Measurements from ENCODE around the gene TNS3. TPM values are rescaled to one million over a fixed set of nuclear protein-coding genes. Genes with fewer than 3 reads are reported as not detected.
A peak's percentile ranks its signal among the peaks of the same experiment; 100 is the strongest.
"Not testable (repeated sequence)": the region's sequence is repeated elsewhere in the genome, so short reads cannot be mapped to it uniquely, and the experiment has no call there.

TNS3 gene
- total RNA-seq, 1 donor from 2014 or later: 5.7 TPM

GRCh38 chr7:47268851-47269836 lies 312.8 kb downstream of the TNS3 start:
- H3K27me3 Mint-ChIP-seq: no peaks in the 10 kb centered on the region
- H3K36me3 Mint-ChIP-seq (ENCODE audit: low read depth): no peaks in the 10 kb centered on the region
- no peak overlapping the region for H3K27ac Mint-ChIP-seq
- H3K9me3 Mint-ChIP-seq: no peaks in the 10 kb centered on the region
- intact Hi-C loops (cut with micrococcal nuclease): loop anchor here (5.0 to 10.0 kb wide), 2 partner anchors 93 to 166 kb away; no protein-coding TSS in a partner anchor
- H3K4me3 Mint-ChIP-seq: no peak overlapping the region
- no peak for DNase-seq
- peaks cover 4% of the 10 kb centered on the region for H3K4me1 Mint-ChIP-seq

GRCh38 chr7:47267346-47267745 lies 314.6 kb downstream of the TNS3 start:
- H3K9me3 Mint-ChIP-seq: no peaks in the 10 kb centered on the region
- no peak overlapping the region for H3K27ac Mint-ChIP-seq
- no peak for DNase-seq
- no peak overlapping the region for H3K4me3 Mint-ChIP-seq
- intact Hi-C loops (cut with micrococcal nuclease): loop anchor here (5.0 to 10.0 kb wide), 2 partner anchors 95 to 167 kb away; no protein-coding TSS in a partner anchor
- H3K4me1 Mint-ChIP-seq: peaks cover 4% of the 10 kb centered on the region
- H3K27me3 Mint-ChIP-seq: no peaks in the 10 kb centered on the region
- no peaks in the 10 kb centered on the region for H3K36me3 Mint-ChIP-seq (ENCODE audit: low read depth)

GRCh38 chr7:47266799-47267198 lies 315.1 kb downstream of the TNS3 start:
- Mint-ChIP-seq H3K4me1 (peaks cover 2% of the 10 kb centered on the region), H3K27ac (no peak overlapping the region), H3K9me3 (no peaks in the 10 kb centered on the region), H3K27me3 (no peaks in the 10 kb centered on the region), H3K4me3 (no peak overlapping the region), H3K36me3 (ENCODE audit: low read depth) (no peaks in the 10 kb centered on the region)
- DNase-seq: no peak
- intact Hi-C loops (cut with micrococcal nuclease): loop anchor here (1.0 to 10.0 kb wide), 3 partner anchors 96 to 553 kb away; no protein-coding TSS in a partner anchor

- Mint-ChIP-seq H3K9me3 (no peaks in the 10 kb centered on the region), H3K27ac (no peak overlapping the region), H3K4me3 (no peak overlapping the region), H3K36me3 (ENCODE audit: low read depth) (no peaks in the 10 kb centered on the region), H3K27me3 (no peaks in the 10 kb centered on the region), H3K4me1 (no peaks in the 10 kb centered on the region)
- intact Hi-C loops (cut with micrococcal nuclease): loop anchor here (1.0 to 10.0 kb wide), 3 partner anchors 96 to 553 kb away; no protein-coding TSS in a partner anchor
- peak; percentile 78 for DNase-seq
Measured at GRCh38 chr7:47266131-47266706, 315.7 kb downstream of the TNS3 start.

DNA sequence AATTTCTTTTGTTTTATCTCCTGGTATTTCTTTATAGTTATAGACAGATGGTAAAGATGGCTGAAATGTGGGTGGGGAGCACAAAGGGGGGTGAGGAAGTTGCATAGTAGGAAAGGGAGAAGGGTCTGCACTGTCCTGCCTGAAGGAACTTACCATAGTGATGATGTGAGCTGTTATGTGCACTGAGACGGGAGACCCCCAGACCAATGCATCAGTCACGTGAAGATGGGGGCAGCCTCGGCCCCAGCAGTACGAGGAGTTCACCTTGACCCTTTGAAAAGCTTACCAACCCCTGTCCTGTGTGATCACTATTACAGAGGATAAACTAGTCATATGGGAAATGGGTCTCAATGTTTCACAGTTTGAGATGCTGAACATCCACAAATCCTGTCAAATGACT lies 316.3 kb downstream of the TNS3 start:
- Mint-ChIP-seq H3K27me3 (no peaks in the 10 kb centered on the region), H3K4me3 (no peak overlapping the region), H3K9me3 (no peaks in the 10 kb centered on the region), H3K36me3 (ENCODE audit: low read depth) (no peaks in the 10 kb centered on the region), H3K27ac (no peak overlapping the region), H3K4me1 (no peaks in the 10 kb centered on the region)
- intact Hi-C loops (cut with micrococcal nuclease): loop anchor here (1.0 to 10.0 kb wide), 3 partner anchors 97 to 554 kb away; no protein-coding TSS in a partner anchor
- no peak for DNase-seq

- no peak for DNase-seq
- intact Hi-C loops (cut with micrococcal nuclease): loop anchor here (10.0 kb wide), 1 partner anchor 171 kb away; no protein-coding TSS in a partner anchor
- H3K4me1 Mint-ChIP-seq: no peaks in the 10 kb centered on the region
Measured at GRCh38 chr7:47264021-47264651, 317.8 kb downstream of the TNS3 start.

DNA sequence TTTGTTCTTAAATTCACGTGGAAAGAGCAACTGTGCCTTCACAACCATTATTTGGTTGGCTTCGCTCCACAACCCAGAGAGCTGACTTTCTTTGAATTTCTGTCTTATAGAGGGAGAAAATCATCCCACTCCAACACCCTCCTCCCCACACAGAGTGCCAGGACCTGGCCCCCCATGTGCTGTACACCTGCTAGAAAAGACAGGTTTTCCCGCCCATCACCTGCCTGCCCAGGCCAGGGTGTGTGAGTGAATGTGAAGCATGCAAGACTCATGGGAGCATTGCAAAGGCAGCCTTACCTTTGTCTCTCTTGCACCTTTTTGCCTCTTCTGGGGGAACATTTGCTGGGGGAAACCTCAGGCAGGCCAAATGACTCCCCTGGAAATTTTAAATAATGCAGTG lies 319.0 kb downstream of the TNS3 start:
- no peak for DNase-seq
- Mint-ChIP-seq H3K27ac (no peak overlapping the region), H3K27me3 (peaks cover 3% of the 10 kb centered on the region), H3K9me3 (no peaks in the 10 kb centered on the region), H3K4me1 (no peaks in the 10 kb centered on the region), H3K4me3 (no peak overlapping the region), H3K36me3 (ENCODE audit: low read depth) (no peaks in the 10 kb centered on the region)
- intact Hi-C loops (cut with micrococcal nuclease): loop anchor here (10.0 kb wide), 1 partner anchor 172 kb away; no protein-coding TSS in a partner anchor

More at GRCh38 chr7:47264021-47264651, 317.8 kb downstream of the TNS3 start:
- no peaks in the 10 kb centered on the region for H3K36me3 Mint-ChIP-seq (ENCODE audit: low read depth)
- no peaks in the 10 kb centered on the region for H3K9me3 Mint-ChIP-seq
- peaks cover 3% of the 10 kb centered on the region for H3K27me3 Mint-ChIP-seq
- H3K27ac Mint-ChIP-seq: no peak overlapping the region
- no peak overlapping the region for H3K4me3 Mint-ChIP-seq

DNA sequence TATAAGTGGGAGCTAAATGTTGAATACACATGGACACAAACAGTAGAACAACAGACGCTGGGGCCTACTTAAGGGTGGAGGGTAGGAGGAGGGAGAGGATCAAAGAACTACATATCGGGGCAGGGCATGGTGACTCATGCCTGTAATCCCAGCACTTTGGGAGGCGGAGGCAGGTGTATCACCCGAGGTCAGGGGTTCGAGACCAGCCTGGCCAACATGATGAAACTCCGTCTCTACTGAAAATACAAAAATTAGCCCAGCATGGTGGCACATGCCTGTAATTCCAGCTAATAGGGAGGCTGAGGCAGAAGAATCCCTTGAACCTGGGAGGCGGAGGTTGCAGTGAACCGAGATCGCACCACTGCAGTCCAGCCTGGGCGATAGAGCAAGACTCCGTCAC lies 319.8 kb downstream of the TNS3 start:
- H3K4me1 Mint-ChIP-seq; H3K36me3 Mint-ChIP-seq (ENCODE audit: low read depth); DNase-seq; H3K27ac Mint-ChIP-seq; H3K9me3 Mint-ChIP-seq; H3K4me3 Mint-ChIP-seq; H3K27me3 Mint-ChIP-seq: not testable (repeated sequence)
- intact Hi-C loops (cut with micrococcal nuclease): loop anchor here (10.0 kb wide), 1 partner anchor 173 kb away; no protein-coding TSS in a partner anchor

- intact Hi-C loops (cut with micrococcal nuclease): loop anchor here (10.0 kb wide), 1 partner anchor 175 kb away; no protein-coding TSS in a partner anchor
- H3K4me3 Mint-ChIP-seq: no peak overlapping the region
Measured at GRCh38 chr7:47260270-47260669, 321.6 kb downstream of the TNS3 start.

GRCh38 chr7:47259682-47260081 lies 322.2 kb downstream of the TNS3 start:
- DNase-seq: no peak
- Mint-ChIP-seq H3K9me3 (no peaks in the 10 kb centered on the region), H3K36me3 (ENCODE audit: low read depth) (no peaks in the 10 kb centered on the region), H3K27ac (no peak overlapping the region), H3K4me3 (no peak overlapping the region), H3K27me3 (peaks cover 6% of the 10 kb centered on the region), H3K4me1 (peaks cover 2% of the 10 kb centered on the region)
- intact Hi-C loops (cut with micrococcal nuclease): loop anchor here (10.0 kb wide), 2 partner anchors 175 to 1335 kb away; partner anchors contain the start of gene IGFBP3

More at GRCh38 chr7:47260270-47260669, 321.6 kb downstream of the TNS3 start:
- H3K4me1 Mint-ChIP-seq: no peaks in the 10 kb centered on the region
- no peaks in the 10 kb centered on the region for H3K36me3 Mint-ChIP-seq (ENCODE audit: low read depth)
- H3K27ac Mint-ChIP-seq: no peak overlapping the region
- DNase-seq: no peak
- H3K27me3 Mint-ChIP-seq: peaks cover 6% of the 10 kb centered on the region
- H3K9me3 Mint-ChIP-seq: no peaks in the 10 kb centered on the region

DNA sequence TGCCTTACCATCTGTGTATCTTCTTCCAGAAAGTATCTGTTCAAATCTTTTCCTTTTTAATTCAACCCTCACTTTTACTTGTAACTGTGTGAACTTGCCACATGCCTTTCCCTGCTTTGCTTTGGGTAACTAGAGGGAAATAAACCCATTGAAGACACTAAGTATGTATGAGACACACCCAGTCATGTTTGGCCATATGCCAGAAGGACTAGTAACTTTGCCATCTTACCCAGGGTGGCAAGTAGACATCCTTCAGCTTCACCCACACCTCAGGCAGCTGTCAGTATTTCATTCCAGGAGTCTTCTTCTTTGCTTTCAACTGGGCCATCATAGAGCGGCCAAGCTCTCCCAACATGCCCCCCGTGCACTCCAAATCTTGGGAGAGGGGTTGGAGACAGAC lies 323.1 kb downstream of the TNS3 start:
- peaks cover 6% of the 10 kb centered on the region for H3K4me1 Mint-ChIP-seq
- no peak overlapping the region for H3K4me3 Mint-ChIP-seq
- DNase-seq: no peak
- H3K27ac Mint-ChIP-seq: no peak overlapping the region
- peaks cover 7% of the 10 kb centered on the region for H3K27me3 Mint-ChIP-seq
- no peaks in the 10 kb centered on the region for H3K36me3 Mint-ChIP-seq (ENCODE audit: low read depth)
- intact Hi-C loops (cut with micrococcal nuclease): loop anchor here (10.0 kb wide), 1 partner anchor 1334 kb away; the partner anchor contains the start of gene IGFBP3
- H3K9me3 Mint-ChIP-seq: no peaks in the 10 kb centered on the region

DNA sequence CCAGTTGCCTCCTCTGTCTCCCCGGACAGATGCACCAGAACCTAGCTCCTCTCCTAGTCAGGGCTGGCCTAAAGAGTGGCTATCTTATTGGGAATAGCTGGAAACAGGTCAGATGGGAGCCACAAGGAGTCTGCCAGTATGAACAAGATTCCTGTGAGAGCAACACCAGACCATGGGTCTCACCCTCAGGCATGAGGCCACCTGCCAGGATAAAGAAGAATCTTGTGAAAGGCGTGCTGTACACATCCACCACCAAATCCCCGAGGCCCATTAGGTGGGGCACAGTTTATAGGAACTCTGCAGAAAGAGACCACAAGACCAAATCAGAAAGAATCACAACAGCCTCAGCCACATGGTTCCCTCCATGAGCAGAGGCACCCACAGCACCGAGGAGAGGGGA lies 325.9 kb downstream of the TNS3 start:
- H3K4me1 Mint-ChIP-seq: peaks cover 9% of the 10 kb centered on the region
- no peak overlapping the region for H3K4me3 Mint-ChIP-seq
- no peaks in the 10 kb centered on the region for H3K36me3 Mint-ChIP-seq (ENCODE audit: low read depth)
- DNase-seq: no peak
- H3K27ac Mint-ChIP-seq: no peak overlapping the region
- intact Hi-C loops (cut with micrococcal nuclease): loop anchor here (10.0 kb wide), 1 partner anchor 1331 kb away; the partner anchor contains the start of gene IGFBP3
- no peaks in the 10 kb centered on the region for H3K9me3 Mint-ChIP-seq
- H3K27me3 Mint-ChIP-seq: peaks cover 18% of the 10 kb centered on the region

GRCh38 chr7:47255441-47255840 lies 326.5 kb downstream of the TNS3 start:
- Mint-ChIP-seq H3K36me3 (ENCODE audit: low read depth) (no peaks in the 10 kb centered on the region), H3K9me3 (no peaks in the 10 kb centered on the region), H3K4me3 (no peak overlapping the region), H3K27ac (no peak overlapping the region), H3K4me1 (peaks cover 9% of the 10 kb centered on the region), H3K27me3 (peaks cover 18% of the 10 kb centered on the region)
- DNase-seq: no peak
- intact Hi-C loops (cut with micrococcal nuclease): loop anchor here (10.0 kb wide), 1 partner anchor 1331 kb away; the partner anchor contains the start of gene IGFBP3
